ENCODE measurements around the gene NCEH1. TPM values are rescaled to one million over a fixed set of nuclear protein-coding genes. Genes with fewer than 3 reads are reported as not detected.
A peak's percentile ranks its signal among the peaks of the same experiment; 100 is the strongest.

NCEH1 gene
- polyA plus RNA-seq, 1 of the 3 experiments (the other 2 are of a cell fraction), result 7.5 TPM

GRCh38 chr3:172607305-172608121 is 103.4 kb downstream of the NCEH1 start:
- H2AFZ ChIP-seq (ENCODE audit: low read depth), result peak overlapping the region; percentile 45
- POLR2A ChIA-PET, result no interaction called here
- TF ChIP-seq YY1 (IDR thresholded peaks at IDR 0.05; ENCODE audit: low read depth), result no peak
- TF ChIP-seq CHD2 (IDR thresholded peaks at IDR 0.05; ENCODE audit: low read length, partially characterized antibody), result no peak
- TF ChIP-seq REST (IDR thresholded peaks at IDR 0.05; ENCODE audit: low read depth, low read length), result no peak
- TF ChIP-seq SMC3 (IDR thresholded peaks at IDR 0.05; ENCODE audit: low read depth, low read length), result no peak
- no peak for TF ChIP-seq RAD21 (IDR thresholded peaks at IDR 0.05; ENCODE audit: low read length)
- TF ChIP-seq NFIC (IDR thresholded peaks at IDR 0.05; ENCODE audit: borderline replicate concordance), result peak; percentile 87
- TF ChIP-seq MEF2A (IDR thresholded peaks at IDR 0.05; ENCODE audit: borderline replicate concordance, low read depth), result no peak
- TF ChIP-seq MAX (IDR thresholded peaks at IDR 0.05; ENCODE audit: low read depth), result no peak
- TF ChIP-seq POLR2AphosphoS5 (IDR thresholded peaks at IDR 0.05; ENCODE audit: low read depth, low read length), result no peak
- TF ChIP-seq ELF1 (IDR thresholded peaks at IDR 0.05), result no peak
- TF ChIP-seq RXRA (IDR thresholded peaks at IDR 0.05; ENCODE audit: borderline replicate concordance, low read depth), result no peak
- TF ChIP-seq GATA2 (CRISPR knock-in tag; IDR thresholded peaks at IDR 0.05), result no peak
- TF ChIP-seq TCF12 (IDR thresholded peaks at IDR 0.05), result peak; percentile 54
- no peak for TF ChIP-seq CTCF (IDR thresholded peaks at IDR 0.05)
- no peak for TF ChIP-seq FOXM1 (IDR thresholded peaks at IDR 0.05; ENCODE audit: low read depth)
- no peak for TF ChIP-seq RCOR1 (IDR thresholded peaks at IDR 0.05; ENCODE audit: low read length)
- TF ChIP-seq FOSL2 (IDR thresholded peaks at IDR 0.05; ENCODE audit: borderline replicate concordance, low read depth), result peak; percentile 29; the same call in 1 of the 2 replicates
- no peak for TF ChIP-seq NRF1 (IDR thresholded peaks at IDR 0.05; ENCODE audit: low read depth, low read length)
- TF ChIP-seq TAF1 (IDR thresholded peaks at IDR 0.05; ENCODE audit: borderline replicate concordance, low read depth, low read length), result no peak
- TF ChIP-seq JUND (IDR thresholded peaks at IDR 0.05), result peak; percentile 23; the same call in 1 of the 2 replicates
- peak; percentile 48; the same call in 1 of the 2 replicates for TF ChIP-seq TEAD4 (IDR thresholded peaks at IDR 0.05; ENCODE audit: borderline replicate concordance, insufficient read depth)
- no peak for TF ChIP-seq MXI1 (IDR thresholded peaks at IDR 0.05; ENCODE audit: low read depth, low read length)
- TF ChIP-seq ZBTB33 (IDR thresholded peaks at IDR 0.05; ENCODE audit: borderline replicate concordance, low read depth), result no peak
- peak in 1 of 2 experiments; percentile 50; a peak in 1 of 4 replicates for TF ChIP-seq EP300 (IDR thresholded peaks at IDR 0.05; ENCODE audit: borderline replicate concordance in 1 of 2, low read depth in 1 of 2, low read length in 1 of 2)
- TF ChIP-seq RFX5 (IDR thresholded peaks at IDR 0.05; ENCODE audit: low read length), result no peak
- peak; percentile 30; the same call in 1 of the 2 replicates for TF ChIP-seq PBX3 (IDR thresholded peaks at IDR 0.05)

More at GRCh38 chr3:172607305-172608121, 103.4 kb downstream of the NCEH1 start:
- Histone ChIP-seq H3K27me3 (ENCODE audit: insufficient read depth) (no peaks in the 10 kb centered on the region), H3F3A (replicated peaks; ENCODE audit: insufficient read depth) (peaks cover 33% of the 10 kb centered on the region), H3K9me2 (no peaks in the 10 kb centered on the region), H3K4me2 (peak overlapping the region; percentile 35; the same call in 1 of the 2 replicates), H3K9me3 (no peaks in the 10 kb centered on the region), H3K4me1 (ENCODE audit: control insufficient read depth in 1 of 2, insufficient read depth in 2 of 2, low read depth in 1 of 2, low read length in 1 of 2) (peaks cover 0 to 30% of the 10 kb centered on the region in 2 experiments; a peak in 1 of 4 replicates), H3K4me3 (ENCODE audit: low read depth in 2 of 2, low read length in 1 of 2) (no peak overlapping the region), H3K36me3 (replicated peaks in 1 of 2; ENCODE audit: control insufficient read depth in 1 of 2, insufficient read depth in 2 of 2, low read length in 1 of 2) (no peaks in the 10 kb centered on the region), H3K27ac (ENCODE audit: low read depth in 2 of 2, low read length in 1 of 2) (peak overlapping the region; percentile 9 to 77; a peak in 3 of 4 replicates), H3K9ac (peak overlapping the region; percentile 33; the same call in 1 of the 2 replicates), H3K79me2 (ENCODE audit: insufficient read depth) (no peaks in the 10 kb centered on the region), H4K20me1 (ENCODE audit: insufficient read depth) (no peaks in the 10 kb centered on the region)
- CTCF ChIA-PET, result interaction anchor here (1.6 to 3.2 kb wide), 3 partner anchors 12 to 66 kb away, joined by 5 to 15 read pairs (median 7); no protein-coding TSS in a partner anchor
- no peak for DNase-seq
- WGBS (ENCODE audit: low lambda C conversion rate), result 62% methylated on average over 2 of the region's 2 CpGs
